ENCODE measurements around the gene LEF1. TPM values are rescaled to one million over a fixed set of nuclear protein-coding genes. Genes with fewer than 3 reads are reported as not detected.

LEF1 gene
- polyA plus RNA-seq, 6 donors from 2014 or later = 4.9 to 27.9 (median 9.0) TPM

Other genes with a start within 250 kb of the LEF1 start
- gene CYP2U1, start 237.4 kb downstream of the LEF1 start, polyA plus RNA-seq (ENCODE audit: low read depth in 6 of 6) = 10 to 100 TPM; 11.3 to 25.6 (median 14.6) TPM
- 10 to 100 TPM; 35.1 to 57.5 (median 51.2) TPM for gene HADH, start 179.0 kb downstream of the LEF1 start, polyA plus RNA-seq (ENCODE audit: low read depth in 6 of 6)